Osteocyte (in vitro differentiated cells): Measurements from ENCODE around the gene PUM1. TPM values are rescaled to one million over a fixed set of nuclear protein-coding genes. Genes with fewer than 3 reads are reported as not detected.

Experiments used
- DNase-seq: peaks from one replicate; pipeline ENCODE4 v3.0.0; 2021; ENCODE audit warnings: mixed read lengths; ENCODE audit not compliant: unreplicated experiment; ENCODE audit errors: extremely low spot score
- H3K27ac Mint-ChIP-seq: one replicate; pipeline ENCODE4 v1.8.0; 2021; ENCODE audit warnings: mild to moderate bottlenecking, mixed read lengths; ENCODE audit not compliant: unreplicated experiment
- H3K27me3 Mint-ChIP-seq: one replicate; pipeline ENCODE4 v1.8.0; 2021; ENCODE audit warnings: mixed read lengths; ENCODE audit not compliant: unreplicated experiment
- H3K36me3 Mint-ChIP-seq: one replicate; pipeline ENCODE4 v1.8.0; 2021; ENCODE audit warnings: mixed read lengths; ENCODE audit not compliant: unreplicated experiment
- H3K4me1 Mint-ChIP-seq: one replicate; pipeline ENCODE4 v1.8.0; 2021; ENCODE audit warnings: mixed read lengths; ENCODE audit not compliant: unreplicated experiment
- H3K4me3 Mint-ChIP-seq: one replicate; pipeline ENCODE4 v1.8.0; 2021; ENCODE audit warnings: mild to moderate bottlenecking, moderate library complexity, mixed read lengths; ENCODE audit not compliant: unreplicated experiment
- H3K9me3 Mint-ChIP-seq: one replicate; pipeline ENCODE4 v1.8.0; 2021; ENCODE audit warnings: mixed read lengths; ENCODE audit not compliant: unreplicated experiment
- total RNA-seq: library from RNA; stranded (reverse); gene quantifications from 2 replicates; pipeline ENCODE4 v1.2.1, GENCODE V29; 2021
- TF ChIP-seq, protein P1 (sequence below): fragments of 200-600 bp; sonication (generic); IDR thresholded peaks from 2 replicates; pipeline ENCODE4 v1.5.0; 2021; ENCODE audit warnings: antibody characterized with exemption, mild to moderate bottlenecking, moderate library complexity

The PUM1 gene
- total RNA-seq, 1 donor from 2014 or later: 145 TPM

DNA sequence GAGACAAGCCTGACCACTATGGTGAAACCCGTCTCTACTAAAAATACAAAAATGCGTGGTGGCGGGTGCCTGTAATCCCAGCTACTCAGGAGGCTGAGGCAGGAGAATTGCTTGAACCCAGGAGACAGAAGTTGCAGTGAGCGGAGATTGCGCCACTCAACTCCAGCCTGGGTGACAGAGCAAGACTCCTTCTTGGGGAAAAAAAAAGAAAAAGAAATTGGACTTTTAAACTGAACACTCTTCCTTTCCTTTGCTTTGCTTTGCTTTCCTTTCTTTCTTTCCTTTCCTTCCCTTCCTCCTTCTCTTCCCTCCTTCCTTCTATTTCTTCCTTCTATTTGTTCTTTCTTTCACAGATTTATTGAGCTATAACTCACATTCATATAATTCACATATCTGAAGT is 43.3 kb upstream of the PUM1 start:
- no peaks in the 10 kb centered on the region for H3K36me3 Mint-ChIP-seq
- H3K9me3 Mint-ChIP-seq: no peaks in the 10 kb centered on the region
- TF ChIP-seq, protein P1, sequence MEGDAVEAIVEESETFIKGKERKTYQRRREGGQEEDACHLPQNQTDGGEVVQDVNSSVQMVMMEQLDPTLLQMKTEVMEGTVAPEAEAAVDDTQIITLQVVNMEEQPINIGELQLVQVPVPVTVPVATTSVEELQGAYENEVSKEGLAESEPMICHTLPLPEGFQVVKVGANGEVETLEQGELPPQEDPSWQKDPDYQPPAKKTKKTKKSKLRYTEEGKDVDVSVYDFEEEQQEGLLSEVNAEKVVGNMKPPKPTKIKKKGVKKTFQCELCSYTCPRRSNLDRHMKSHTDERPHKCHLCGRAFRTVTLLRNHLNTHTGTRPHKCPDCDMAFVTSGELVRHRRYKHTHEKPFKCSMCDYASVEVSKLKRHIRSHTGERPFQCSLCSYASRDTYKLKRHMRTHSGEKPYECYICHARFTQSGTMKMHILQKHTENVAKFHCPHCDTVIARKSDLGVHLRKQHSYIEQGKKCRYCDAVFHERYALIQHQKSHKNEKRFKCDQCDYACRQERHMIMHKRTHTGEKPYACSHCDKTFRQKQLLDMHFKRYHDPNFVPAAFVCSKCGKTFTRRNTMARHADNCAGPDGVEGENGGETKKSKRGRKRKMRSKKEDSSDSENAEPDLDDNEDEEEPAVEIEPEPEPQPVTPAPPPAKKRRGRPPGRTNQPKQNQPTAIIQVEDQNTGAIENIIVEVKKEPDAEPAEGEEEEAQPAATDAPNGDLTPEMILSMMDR: no peak
- peaks cover 6% of the 10 kb centered on the region for H3K4me1 Mint-ChIP-seq
- DNase-seq: no peak
- no peaks in the 10 kb centered on the region for H3K27me3 Mint-ChIP-seq
- no peak overlapping the region for H3K27ac Mint-ChIP-seq
- H3K4me3 Mint-ChIP-seq: no peak overlapping the region

- Mint-ChIP-seq H3K27ac (no peak overlapping the region), H3K9me3 (no peaks in the 10 kb centered on the region), H3K4me3 (no peak overlapping the region), H3K27me3 (no peaks in the 10 kb centered on the region), H3K4me1 (peaks cover 18% of the 10 kb centered on the region), H3K36me3 (no peaks in the 10 kb centered on the region)
- DNase-seq: no peak
- TF ChIP-seq, protein P1: no peak
These were observed 40.1 kb upstream of the PUM1 start for GRCh38 chr1:31105646-31106045.

DNA sequence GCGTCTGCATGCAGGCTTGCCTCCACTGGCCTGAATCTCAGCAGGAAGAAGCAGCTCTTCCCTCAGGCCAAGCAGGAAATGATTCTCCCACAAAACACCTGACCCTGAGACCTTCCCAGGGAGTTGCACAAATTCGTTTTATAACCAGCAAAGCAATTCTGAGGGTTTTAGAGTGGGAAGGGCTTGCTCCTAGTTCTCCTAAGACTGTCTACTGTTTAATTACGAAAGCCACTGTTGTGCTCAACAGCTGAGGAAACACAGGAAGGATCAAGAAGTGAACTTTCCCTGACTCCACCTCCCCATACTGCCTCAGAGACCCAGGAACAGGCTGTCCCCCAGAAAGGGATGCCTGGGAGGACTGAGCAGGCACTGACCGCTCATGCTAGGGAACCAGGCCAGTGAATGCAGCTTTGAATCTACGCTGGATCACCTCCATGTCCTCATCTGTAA is 37.0 kb upstream of the PUM1 start:
- peak overlapping the region; percentile 85 for H3K27ac Mint-ChIP-seq
- H3K27me3 Mint-ChIP-seq: no peaks in the 10 kb centered on the region
- peaks cover 30% of the 10 kb centered on the region for H3K4me1 Mint-ChIP-seq
- H3K9me3 Mint-ChIP-seq: no peaks in the 10 kb centered on the region
- no peak overlapping the region for H3K4me3 Mint-ChIP-seq
- no peak for DNase-seq
- H3K36me3 Mint-ChIP-seq: no peaks in the 10 kb centered on the region
- TF ChIP-seq, protein P1: no peak

- peak overlapping the region; percentile 83 for H3K27ac Mint-ChIP-seq
- TF ChIP-seq, protein P1: no peak
- H3K4me3 Mint-ChIP-seq: peak overlapping the region; percentile 22
- DNase-seq: no peak
- H3K27me3 Mint-ChIP-seq: no peaks in the 10 kb centered on the region
- no peaks in the 10 kb centered on the region for H3K9me3 Mint-ChIP-seq
- H3K36me3 Mint-ChIP-seq: no peaks in the 10 kb centered on the region
- peaks cover 32% of the 10 kb centered on the region for H3K4me1 Mint-ChIP-seq
These were observed 35.6 kb upstream of the PUM1 start for GRCh38 chr1:31101147-31101502.

DNA sequence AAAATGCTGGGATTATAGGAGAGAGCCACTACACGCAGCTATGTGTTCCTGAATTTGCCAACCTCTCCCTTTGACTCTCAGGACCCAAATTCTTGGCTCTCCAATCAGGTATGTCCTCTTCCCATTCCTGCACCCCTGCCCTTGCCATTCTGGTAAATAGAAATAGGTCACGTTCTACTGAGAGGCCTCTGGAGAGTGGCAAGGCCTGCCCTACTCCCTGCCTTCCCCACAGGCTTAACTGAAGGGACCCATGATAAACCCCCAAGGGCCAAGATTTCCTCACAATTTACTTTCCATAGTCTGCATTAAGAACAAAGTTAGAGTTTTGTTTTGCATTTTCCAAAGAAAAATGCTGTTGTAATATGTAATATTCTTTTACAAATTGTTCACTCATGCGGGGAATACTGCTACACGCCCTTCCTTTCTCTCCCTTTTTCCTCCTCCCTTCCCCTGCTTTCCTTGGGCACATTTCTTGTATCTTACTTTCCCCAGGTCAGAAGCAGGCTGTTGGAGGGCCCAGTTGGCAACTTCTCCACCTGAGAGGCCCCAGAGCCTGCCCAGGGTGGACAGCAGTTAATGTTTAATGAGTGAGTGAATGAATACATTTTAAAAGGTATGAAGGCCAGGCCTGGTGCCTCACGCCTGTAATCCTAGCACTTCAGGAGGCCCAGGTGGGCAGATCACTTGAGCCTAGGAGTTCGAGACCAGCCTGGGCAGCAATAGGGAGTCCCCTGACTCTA is 33.9 kb upstream of the PUM1 start:
- peaks cover 47% of the 10 kb centered on the region for H3K4me1 Mint-ChIP-seq
- no peaks in the 10 kb centered on the region for H3K27me3 Mint-ChIP-seq
- TF ChIP-seq, protein P1: no peak
- no peaks in the 10 kb centered on the region for H3K9me3 Mint-ChIP-seq
- no peak for DNase-seq
- no peak overlapping the region for H3K4me3 Mint-ChIP-seq
- no peaks in the 10 kb centered on the region for H3K36me3 Mint-ChIP-seq
- peak overlapping the region; percentile 70 for H3K27ac Mint-ChIP-seq
